Measurements from ENCODE around the gene FAM222A.

Gene FAM222A

GRCh38 chr12:109737631-109738030 lies 24.0 kb downstream of the FAM222A start:
- H3K4me3 ChIP-seq (ENCODE audit: low read length), result no peak overlapping the region
- no CpG with 5 or more reads among the region's 7 CpGs for WGBS (ENCODE audit: extremely low coverage, insufficient coverage, low lambda C conversion rate)
- H3K79me1 ChIP-seq (ENCODE audit: low read length), result peaks cover 7% of the 10 kb centered on the region
- H4K8ac ChIP-seq (ENCODE audit: low read depth, low read length), result no peak overlapping the region
- no peak overlapping the region for H4K5ac ChIP-seq (ENCODE audit: low read length)
- H2BK15ac ChIP-seq (replicated peaks; ENCODE audit: low read depth), result no peak overlapping the region
- no peak overlapping the region for H3K4ac ChIP-seq (ENCODE audit: low read depth, low read length)
- peak overlapping the region; percentile 67 for H3K56ac ChIP-seq (ENCODE audit: low read length)
- H3K18ac ChIP-seq (ENCODE audit: low read length), result no peak overlapping the region
- no peaks in the 10 kb centered on the region for H3K27me3 ChIP-seq (ENCODE audit: insufficient read depth, low read length, poor library complexity)
- no peak overlapping the region for H3K4me2 ChIP-seq (ENCODE audit: low read length)
- no peaks in the 10 kb centered on the region for H3K36me3 ChIP-seq (ENCODE audit: control insufficient read depth, insufficient read depth, low read length)
- peak overlapping the region; percentile 3 for H2AK5ac ChIP-seq (ENCODE audit: low read length)
- no peak overlapping the region for H3K23ac ChIP-seq (ENCODE audit: low read length)
- H3K4me1 ChIP-seq (ENCODE audit: control insufficient read depth, low read depth, low read length), result peaks cover 49% of the 10 kb centered on the region
- H2BK120ac ChIP-seq (ENCODE audit: low read depth, low read length), result no peak overlapping the region
- peak; percentile 84 for DNase-seq
- H3K9ac ChIP-seq (ENCODE audit: low read length), result peak overlapping the region; percentile 54
- peak overlapping the region; percentile 37 for H2BK5ac ChIP-seq (ENCODE audit: low read length)
- no peaks in the 10 kb centered on the region for H3K79me2 ChIP-seq (ENCODE audit: control insufficient read depth, insufficient read depth, low read length)
- peak overlapping the region; percentile 85 for H3K27ac ChIP-seq (ENCODE audit: low read depth, low read length)

- H3K27ac ChIP-seq (ENCODE audit: low read depth, low read length), result peak overlapping the region; percentile 75
- WGBS (ENCODE audit: extremely low coverage, insufficient coverage, low lambda C conversion rate), result no CpG with 5 or more reads among the region's 4 CpGs
- no peak overlapping the region for H3K23ac ChIP-seq (ENCODE audit: low read length)
- no peak overlapping the region for H2BK15ac ChIP-seq (replicated peaks; ENCODE audit: low read depth)
- peaks cover 7% of the 10 kb centered on the region for H3K79me1 ChIP-seq (ENCODE audit: low read length)
- H3K9ac ChIP-seq (ENCODE audit: low read length), result peak overlapping the region; percentile 54
- peak overlapping the region; percentile 67 for H3K56ac ChIP-seq (ENCODE audit: low read length)
- H2AK5ac ChIP-seq (ENCODE audit: low read length), result peak overlapping the region; percentile 3
- peak overlapping the region; percentile 57 for H3K18ac ChIP-seq (ENCODE audit: low read length)
- H3K4me2 ChIP-seq (ENCODE audit: low read length), result no peak overlapping the region
- H3K79me2 ChIP-seq (ENCODE audit: control insufficient read depth, insufficient read depth, low read length), result no peaks in the 10 kb centered on the region
- H2BK5ac ChIP-seq (ENCODE audit: low read length), result peak overlapping the region; percentile 37
- no peak overlapping the region for H3K4me3 ChIP-seq (ENCODE audit: low read length)
- H4K8ac ChIP-seq (ENCODE audit: low read depth, low read length), result no peak overlapping the region
- no peaks in the 10 kb centered on the region for H3K27me3 ChIP-seq (ENCODE audit: insufficient read depth, low read length, poor library complexity)
- H3K4me1 ChIP-seq (ENCODE audit: control insufficient read depth, low read depth, low read length), result peaks cover 49% of the 10 kb centered on the region
- H3K36me3 ChIP-seq (ENCODE audit: control insufficient read depth, insufficient read depth, low read length), result no peaks in the 10 kb centered on the region
- peak overlapping the region; percentile 84 for H3K4ac ChIP-seq (ENCODE audit: low read depth, low read length)
- H4K5ac ChIP-seq (ENCODE audit: low read length), result peak overlapping the region; percentile 61
- no peak for DNase-seq
- H2BK120ac ChIP-seq (ENCODE audit: low read depth, low read length), result no peak overlapping the region
These were observed 24.6 kb downstream of the FAM222A start for GRCh38 chr12:109738209-109738608.

GRCh38 chr12:109738878-109739665 lies 25.4 kb downstream of the FAM222A start:
- Histone ChIP-seq H3K4me3 (ENCODE audit: low read length) (no peak overlapping the region), H4K8ac (ENCODE audit: low read depth, low read length) (no peak overlapping the region), H2BK120ac (ENCODE audit: low read depth, low read length) (no peak overlapping the region), H3K36me3 (ENCODE audit: control insufficient read depth, insufficient read depth, low read length) (no peaks in the 10 kb centered on the region), H3K56ac (ENCODE audit: low read length) (peak overlapping the region; percentile 67), H3K9ac (ENCODE audit: low read length) (peak overlapping the region; percentile 54), H3K79me1 (ENCODE audit: low read length) (peaks cover 7% of the 10 kb centered on the region), H3K4me2 (ENCODE audit: low read length) (no peak overlapping the region), H3K79me2 (ENCODE audit: control insufficient read depth, insufficient read depth, low read length) (no peaks in the 10 kb centered on the region), H2BK15ac (replicated peaks; ENCODE audit: low read depth) (no peak overlapping the region), H3K23ac (ENCODE audit: low read length) (peak overlapping the region; percentile 72), H2AK5ac (ENCODE audit: low read length) (peak overlapping the region; percentile 3), H4K5ac (ENCODE audit: low read length) (no peak overlapping the region), H2BK5ac (ENCODE audit: low read length) (peak overlapping the region; percentile 37), H3K4me1 (ENCODE audit: control insufficient read depth, low read depth, low read length) (peaks cover 49% of the 10 kb centered on the region), H3K4ac (ENCODE audit: low read depth, low read length) (peak overlapping the region; percentile 1), H3K27me3 (ENCODE audit: insufficient read depth, low read length, poor library complexity) (no peaks in the 10 kb centered on the region), H3K27ac (ENCODE audit: low read depth, low read length) (peak overlapping the region; percentile 47), H3K18ac (ENCODE audit: low read length) (peak overlapping the region; percentile 31)
- no peak for DNase-seq
- WGBS (ENCODE audit: extremely low coverage, insufficient coverage, low lambda C conversion rate), result no CpG with 5 or more reads among the region's 6 CpGs

- no peak overlapping the region for H4K8ac ChIP-seq (ENCODE audit: low read depth, low read length)
- no peak overlapping the region for H2BK15ac ChIP-seq (replicated peaks; ENCODE audit: low read depth)
- H4K5ac ChIP-seq (ENCODE audit: low read length), result no peak overlapping the region
- H3K79me2 ChIP-seq (ENCODE audit: control insufficient read depth, insufficient read depth, low read length), result no peaks in the 10 kb centered on the region
- no CpG with 5 or more reads among the region's 18 CpGs for WGBS (ENCODE audit: extremely low coverage, insufficient coverage, low lambda C conversion rate)
- H3K4me2 ChIP-seq (ENCODE audit: low read length), result no peak overlapping the region
- H3K36me3 ChIP-seq (ENCODE audit: control insufficient read depth, insufficient read depth, low read length), result no peaks in the 10 kb centered on the region
- no peak overlapping the region for H3K23ac ChIP-seq (ENCODE audit: low read length)
- no peak overlapping the region for H2BK120ac ChIP-seq (ENCODE audit: low read depth, low read length)
- H3K56ac ChIP-seq (ENCODE audit: low read length), result peak overlapping the region; percentile 67
- H3K9ac ChIP-seq (ENCODE audit: low read length), result peak overlapping the region; percentile 54
- no peaks in the 10 kb centered on the region for H3K27me3 ChIP-seq (ENCODE audit: insufficient read depth, low read length, poor library complexity)
- H2AK5ac ChIP-seq (ENCODE audit: low read length), result peak overlapping the region; percentile 19
- H3K79me1 ChIP-seq (ENCODE audit: low read length), result peaks cover 7% of the 10 kb centered on the region
- H3K4ac ChIP-seq (ENCODE audit: low read depth, low read length), result peak overlapping the region; percentile 1
- H3K4me1 ChIP-seq (ENCODE audit: control insufficient read depth, low read depth, low read length), result peaks cover 44% of the 10 kb centered on the region
- peak; percentile 97 for DNase-seq
- peak overlapping the region; percentile 18 for H3K18ac ChIP-seq (ENCODE audit: low read length)
- H3K4me3 ChIP-seq (ENCODE audit: low read length), result no peak overlapping the region
- peak overlapping the region; percentile 47 for H3K27ac ChIP-seq (ENCODE audit: low read depth, low read length)
- peak overlapping the region; percentile 48 for H2BK5ac ChIP-seq (ENCODE audit: low read length)
These were observed 26.4 kb downstream of the FAM222A start for GRCh38 chr12:109739747-109740693.

- Histone ChIP-seq H3K18ac (ENCODE audit: low read length) (peak overlapping the region; percentile 3), H3K23ac (ENCODE audit: low read length) (peak overlapping the region; percentile 3), H3K56ac (ENCODE audit: low read length) (peak overlapping the region; percentile 66), H3K79me1 (ENCODE audit: low read length) (peaks cover 7% of the 10 kb centered on the region), H2BK120ac (ENCODE audit: low read depth, low read length) (no peak overlapping the region), H3K4me1 (ENCODE audit: control insufficient read depth, low read depth, low read length) (peaks cover 38% of the 10 kb centered on the region), H3K27me3 (ENCODE audit: insufficient read depth, low read length, poor library complexity) (no peaks in the 10 kb centered on the region), H3K4me2 (ENCODE audit: low read length) (no peak overlapping the region), H2AK5ac (ENCODE audit: low read length) (peak overlapping the region; percentile 94), H4K5ac (ENCODE audit: low read length) (no peak overlapping the region), H3K27ac (ENCODE audit: low read depth, low read length) (peak overlapping the region; percentile 13), H3K9ac (ENCODE audit: low read length) (peak overlapping the region; percentile 14), H2BK15ac (replicated peaks; ENCODE audit: low read depth) (no peak overlapping the region), H2BK5ac (ENCODE audit: low read length) (peak overlapping the region; percentile 48), H3K4ac (ENCODE audit: low read depth, low read length) (peak overlapping the region; percentile 40), H3K4me3 (ENCODE audit: low read length) (no peak overlapping the region), H4K8ac (ENCODE audit: low read depth, low read length) (no peak overlapping the region), H3K79me2 (ENCODE audit: control insufficient read depth, insufficient read depth, low read length) (no peaks in the 10 kb centered on the region), H3K36me3 (ENCODE audit: control insufficient read depth, insufficient read depth, low read length) (no peaks in the 10 kb centered on the region)
- WGBS (ENCODE audit: extremely low coverage, insufficient coverage, low lambda C conversion rate), result no CpG with 5 or more reads among the region's 10 CpGs
- DNase-seq, result peak; percentile 58
These were observed 27.1 kb downstream of the FAM222A start for GRCh38 chr12:109740694-109741245.

Measured in mesendoderm (in vitro differentiated cells).